DMS153 treated with DMSO at 0.1 percent for 48 hours (cell line): ENCODE measurements around the gene WEE1.
"Not testable (repeated sequence)": the region's sequence is repeated elsewhere in the genome, so short reads cannot be mapped to it uniquely, and the experiment has no call there.

Source experiments
- DNase-seq: peaks from one replicate; lab custom pipeline; 2025; ENCODE audit not compliant: unreplicated experiment; lab: John Stamatoyannopoulos, UW

The WEE1 gene

DNA sequence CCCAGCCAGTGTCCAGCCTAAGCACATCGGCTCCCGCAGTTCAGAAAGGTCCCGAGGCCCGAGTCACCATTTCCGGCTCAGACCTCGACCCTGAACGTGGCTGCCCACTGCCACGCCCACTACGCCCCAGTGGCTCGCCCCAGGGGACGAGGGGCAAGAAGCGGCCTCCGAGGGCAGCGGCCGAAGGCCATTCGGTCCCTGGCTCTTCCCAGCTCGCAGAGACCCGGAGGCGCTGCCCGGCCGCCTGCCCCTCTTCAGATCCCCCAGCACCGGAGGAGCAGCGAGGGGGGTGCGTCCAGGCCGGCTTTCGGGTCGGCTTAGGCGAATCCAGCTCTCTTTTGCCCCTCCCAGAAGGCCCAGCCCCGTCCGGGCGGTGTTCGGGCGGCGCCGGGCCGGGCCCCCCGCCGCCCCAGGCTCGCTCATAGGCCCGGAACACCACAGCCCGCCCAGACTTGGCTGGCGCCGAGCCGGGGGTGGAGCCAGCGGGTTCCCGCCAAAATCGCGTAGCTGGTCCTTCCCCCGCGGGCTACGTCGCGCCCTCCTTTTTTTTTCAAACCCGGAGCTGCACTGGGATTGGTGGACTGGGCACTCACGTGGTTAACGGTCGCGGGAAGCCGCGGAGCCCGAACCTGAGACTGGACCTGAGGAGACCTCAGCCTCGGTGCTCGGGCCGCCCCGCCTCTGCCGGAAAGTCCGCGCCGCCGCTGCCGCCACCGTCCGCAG, at the start of gene WEE1:
Gene WEE1 (plus strand): TSS at position 619 of the 723 bp plus-strand sequence. CDS start 264 bp downstream, outside the sequence.
- DNase-seq: peak; percentile 96

DNA sequence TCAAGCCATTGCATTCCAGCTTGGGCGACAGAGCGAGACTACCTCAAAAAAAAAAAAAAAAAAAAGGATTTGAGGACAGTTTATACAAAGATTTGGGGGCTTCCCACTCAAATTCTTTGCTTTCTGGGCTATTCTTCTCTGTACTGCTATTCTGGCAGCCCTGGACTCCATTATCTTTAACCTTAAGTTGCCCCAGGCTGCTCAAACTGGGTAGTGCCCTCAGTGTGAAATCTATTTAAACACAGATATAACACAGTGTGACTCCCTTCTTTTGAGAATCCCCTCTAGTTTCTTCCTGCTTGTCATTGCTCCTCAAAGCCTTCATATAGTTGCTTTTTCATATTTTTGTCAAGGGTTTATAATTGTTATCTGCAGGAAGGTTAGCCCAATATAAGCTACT, 49.5 kb upstream of the WEE1 start:
- no peak for DNase-seq

DNA sequence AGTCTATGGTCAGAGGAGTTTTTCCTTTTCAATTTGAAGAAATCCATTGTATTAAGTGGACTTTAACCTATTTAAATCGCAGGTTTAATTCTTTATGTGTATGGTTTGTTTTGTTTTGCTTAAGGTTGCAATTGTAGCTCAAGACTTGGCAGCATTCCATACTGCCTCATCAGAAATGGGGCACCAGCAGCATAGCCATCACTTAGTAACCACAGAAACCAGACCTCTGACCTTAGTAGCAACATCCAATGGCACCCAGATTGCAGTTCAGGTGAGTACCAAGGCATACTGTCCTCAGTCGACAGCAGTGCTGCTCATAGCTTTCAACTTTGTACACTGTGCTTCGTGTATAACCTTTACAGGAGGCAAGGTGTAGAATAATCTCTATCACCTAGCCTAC, 48.4 kb upstream of the WEE1 start:
- DNase-seq: no peak

DNA sequence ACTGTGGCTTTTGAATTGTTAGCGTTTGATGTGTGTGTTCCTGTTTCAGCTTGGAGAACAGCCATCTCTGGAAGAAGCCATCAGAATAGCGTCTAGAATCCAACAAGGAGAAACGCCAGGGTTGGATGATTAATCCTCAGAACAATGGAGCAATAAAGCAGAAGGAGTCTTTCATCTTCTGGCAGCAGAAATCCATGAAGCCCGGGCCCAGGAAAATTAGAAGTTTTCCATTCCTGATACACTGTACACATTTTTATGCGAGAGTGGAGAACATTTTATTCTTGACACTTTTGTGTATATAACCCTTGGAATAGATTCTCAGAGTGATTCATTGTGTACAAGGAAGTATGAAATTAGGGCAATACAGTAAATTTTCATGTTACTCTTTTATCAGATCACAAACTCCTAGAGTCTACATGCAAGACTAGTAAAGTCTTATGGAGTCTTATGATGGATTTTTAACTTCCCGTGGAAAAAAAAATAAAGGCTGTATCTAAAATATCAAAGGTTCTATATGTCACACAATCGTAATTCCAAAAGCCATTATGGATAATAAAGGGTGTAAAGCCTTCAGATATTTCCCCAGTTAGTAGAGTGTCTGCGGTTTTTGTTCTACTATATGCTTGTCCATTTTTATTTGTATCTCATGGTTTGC, 45.9 kb upstream of the WEE1 start:
- no peak for DNase-seq

DNA sequence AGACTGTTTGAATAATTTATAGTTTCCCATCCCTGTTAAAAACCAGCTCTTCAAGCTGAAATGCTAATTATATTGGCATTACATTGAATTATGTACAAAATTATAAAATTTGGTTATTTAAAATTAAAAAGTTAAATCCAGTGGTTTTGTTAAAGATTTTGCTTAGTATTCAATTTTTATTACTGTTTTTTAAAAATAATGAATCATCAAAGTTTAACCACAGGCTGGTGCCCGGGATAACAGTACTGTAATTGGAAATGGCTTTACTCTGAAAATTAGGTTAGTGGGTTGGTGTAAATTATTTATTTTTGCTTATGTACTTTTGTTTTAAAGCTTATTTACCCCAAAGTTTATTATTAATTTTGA, 45.4 kb upstream of the WEE1 start:
- no peak for DNase-seq

DNA sequence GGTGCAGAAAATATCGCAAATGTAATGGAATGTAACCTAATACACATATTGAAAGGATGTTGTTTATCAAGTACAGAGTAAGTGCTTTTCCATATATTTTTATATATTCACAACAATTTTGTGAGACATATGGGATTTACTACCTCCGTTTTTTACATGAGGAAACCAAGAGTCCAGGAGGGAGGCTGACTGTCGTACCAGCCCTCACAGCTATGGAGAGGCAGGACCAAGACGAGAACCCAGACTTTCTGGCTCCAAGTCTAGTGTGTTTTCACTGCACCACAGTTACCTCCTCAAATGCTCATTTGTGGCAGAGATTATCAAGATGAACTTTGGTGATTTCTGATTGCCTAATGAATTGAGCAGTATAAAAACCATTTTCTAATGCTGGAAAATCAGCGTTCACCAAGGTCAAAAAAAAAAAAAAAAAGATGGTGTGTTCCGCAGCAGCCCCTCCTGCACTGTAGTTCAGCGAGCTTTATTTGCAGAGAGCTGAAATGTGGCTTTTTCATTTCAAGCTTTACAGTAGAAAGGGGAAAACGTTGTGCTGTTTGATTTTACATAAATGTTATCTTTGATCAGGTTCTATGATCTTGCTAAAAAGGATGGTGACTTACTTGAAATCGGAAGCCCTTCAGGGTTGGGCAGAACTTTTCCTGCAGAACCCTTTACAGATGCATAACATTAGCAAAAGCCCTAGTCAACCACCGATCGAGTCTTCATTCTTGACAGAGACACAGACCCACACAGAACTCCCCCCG, 44.7 kb upstream of the WEE1 start:
- no peak for DNase-seq

DNA sequence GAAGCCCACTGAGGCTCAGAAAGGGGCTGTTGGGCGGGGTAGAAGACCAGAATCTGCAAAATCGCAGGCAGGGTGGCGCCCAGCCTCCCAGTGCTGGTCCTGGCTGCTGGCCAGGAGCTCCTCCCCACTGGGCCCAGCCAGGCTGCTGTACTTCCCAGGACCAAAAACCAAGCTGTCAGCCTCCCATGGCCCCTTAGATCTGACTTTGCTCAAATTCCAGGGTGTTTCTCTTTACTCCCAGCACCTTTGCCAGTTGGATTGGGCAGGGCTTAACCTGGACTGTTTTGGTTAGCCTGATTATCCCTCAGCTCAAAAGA, 44.2 kb upstream of the WEE1 start:
- no peak for DNase-seq

DNA sequence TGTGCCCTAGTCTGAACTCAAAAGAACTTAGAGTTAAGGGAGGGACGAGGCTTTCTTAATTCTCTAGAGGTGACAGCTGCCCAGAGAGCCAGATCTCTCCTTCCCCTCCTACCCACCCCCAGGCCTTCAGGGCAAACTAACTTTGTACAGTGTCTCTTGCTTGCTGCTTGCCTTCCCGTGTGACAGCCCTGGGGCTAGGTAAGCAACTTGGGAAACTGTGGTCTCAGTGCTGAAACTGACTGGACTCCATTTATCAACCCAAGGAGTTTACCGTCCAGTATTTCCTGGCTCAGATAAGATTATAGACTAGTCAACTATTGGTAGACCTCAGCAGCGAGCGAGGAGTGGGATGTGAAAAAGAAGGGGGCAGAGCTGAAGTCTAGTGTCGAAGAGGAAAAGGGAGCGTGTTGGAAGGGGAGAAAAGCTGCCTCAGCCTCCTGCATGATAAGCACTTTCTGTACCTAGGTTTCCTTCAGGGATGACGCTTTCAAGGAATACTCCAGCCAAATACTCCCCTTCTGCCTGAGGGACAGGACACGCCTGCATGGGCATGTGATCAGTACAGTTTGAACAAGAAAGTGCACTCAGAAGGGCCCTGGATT, 43.3 kb upstream of the WEE1 start:
- DNase-seq: no peak

DNA sequence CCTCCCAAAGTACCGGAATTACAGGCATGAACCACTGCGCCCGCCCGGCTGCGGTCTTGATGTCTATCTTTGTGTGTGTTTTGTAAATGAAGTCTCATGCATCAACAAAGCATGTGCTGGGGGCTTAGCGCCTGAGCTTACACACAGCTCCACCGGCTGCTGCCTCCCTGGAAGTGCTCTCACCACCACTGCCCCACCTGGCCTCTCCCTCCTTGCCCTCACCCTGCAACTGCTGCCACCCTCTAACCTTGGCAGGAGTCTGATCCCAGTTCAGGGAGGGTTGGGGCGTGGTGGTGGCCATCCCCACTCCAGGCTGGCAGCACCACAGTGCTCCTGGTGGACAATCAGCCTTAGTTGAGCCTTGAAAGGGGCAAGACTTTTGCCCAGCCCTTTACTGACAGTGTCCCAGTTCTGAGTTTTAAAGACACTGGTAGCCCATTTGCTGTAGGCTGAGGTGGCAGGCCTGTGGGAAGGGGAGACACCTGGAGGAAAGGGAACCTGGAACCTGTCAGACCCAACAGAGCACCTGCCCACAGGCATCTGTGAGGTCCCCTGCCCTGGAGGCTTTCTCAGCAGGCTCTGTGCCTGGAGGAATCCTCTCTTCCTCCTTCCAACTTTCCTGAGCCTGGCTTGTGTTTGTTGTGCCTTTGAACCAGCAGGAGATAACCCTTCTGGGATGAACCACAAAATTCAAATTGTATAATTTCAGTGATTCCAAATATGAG, 42.4 kb upstream of the WEE1 start:
- DNase-seq: no peak

DNA sequence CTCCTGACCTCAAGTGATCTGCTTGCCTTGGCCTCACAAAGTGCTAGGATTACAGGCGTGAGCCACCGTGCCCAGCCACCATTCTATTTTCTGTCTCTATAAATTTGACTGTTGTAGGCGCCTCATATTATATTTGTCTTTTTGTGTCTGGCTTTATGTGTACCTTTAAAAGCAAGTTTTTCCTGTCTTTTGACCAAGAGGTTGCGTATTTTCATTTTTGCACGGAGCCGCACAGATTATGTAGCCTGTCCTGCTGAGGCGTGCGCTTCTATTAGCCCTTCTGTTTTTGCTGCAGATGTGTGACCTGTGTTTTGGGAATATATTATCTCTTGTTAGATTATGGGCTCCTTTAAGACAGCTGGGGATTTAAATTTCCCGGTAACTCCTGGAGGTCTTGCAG, 40.4 kb upstream of the WEE1 start:
- DNase-seq: no peak

DNA sequence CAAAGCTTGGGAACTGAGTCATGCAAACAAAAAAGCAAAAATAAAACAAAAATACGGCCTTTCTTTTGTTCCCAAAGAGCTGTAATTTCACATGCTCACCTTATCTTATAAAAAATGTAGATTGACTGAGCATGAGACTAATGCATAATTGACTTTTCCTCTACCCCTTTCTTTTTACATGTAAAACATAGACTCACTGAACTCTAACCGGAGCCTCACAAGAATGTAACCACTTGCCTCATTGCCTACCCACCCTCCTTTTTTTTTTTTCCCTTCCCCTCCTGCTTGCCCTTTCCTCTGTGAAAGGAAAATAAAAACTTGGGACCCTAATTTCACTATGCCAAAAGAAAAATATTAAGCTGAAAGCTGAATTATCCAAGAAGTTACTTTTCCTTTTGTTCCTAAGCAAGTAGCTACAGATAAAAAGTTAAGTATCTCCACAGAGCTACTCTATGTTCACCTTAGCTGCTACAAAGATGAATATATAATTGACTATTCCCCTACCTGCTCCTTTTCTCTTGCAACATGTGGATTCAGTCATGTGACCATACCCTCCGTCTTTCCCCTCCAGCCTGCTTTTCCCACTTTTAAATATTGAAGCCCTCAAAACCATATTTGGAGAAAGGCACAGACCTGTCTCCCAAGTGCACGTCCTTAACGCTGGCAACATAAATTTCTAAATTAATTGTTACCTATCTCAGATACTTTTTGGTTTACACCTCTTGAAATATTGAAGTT, 39.6 kb upstream of the WEE1 start:
- no peak for DNase-seq

DNA sequence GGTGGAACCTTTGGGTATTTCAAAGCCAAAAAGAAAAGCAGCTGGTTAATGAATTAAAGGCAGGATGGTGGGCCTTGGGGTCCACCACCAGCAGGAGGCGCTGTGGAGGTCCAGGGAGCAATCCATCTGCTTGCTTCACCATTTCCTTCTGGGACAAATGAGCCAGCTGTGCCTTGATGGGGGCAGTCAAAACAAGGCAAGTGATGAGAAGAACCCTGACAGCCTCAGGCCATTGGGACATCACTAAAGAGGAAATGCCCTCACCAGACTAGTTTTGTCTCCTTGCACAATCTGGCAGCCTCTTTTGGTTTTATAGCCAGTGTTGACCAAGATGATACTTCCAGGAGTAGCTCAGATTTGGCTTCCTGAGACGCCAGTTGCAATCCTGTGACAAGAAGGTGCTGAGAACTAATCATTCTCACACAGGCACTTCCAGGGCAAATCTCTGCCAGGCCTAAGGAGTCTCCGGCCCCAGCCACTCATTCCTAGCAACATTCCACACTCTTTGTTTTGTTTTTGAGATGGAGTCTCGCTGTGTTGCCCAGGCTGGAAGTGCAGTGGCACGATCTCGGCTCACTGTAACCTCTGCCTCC, 38.2 kb upstream of the WEE1 start:
- peak; percentile 10 for DNase-seq

DNA sequence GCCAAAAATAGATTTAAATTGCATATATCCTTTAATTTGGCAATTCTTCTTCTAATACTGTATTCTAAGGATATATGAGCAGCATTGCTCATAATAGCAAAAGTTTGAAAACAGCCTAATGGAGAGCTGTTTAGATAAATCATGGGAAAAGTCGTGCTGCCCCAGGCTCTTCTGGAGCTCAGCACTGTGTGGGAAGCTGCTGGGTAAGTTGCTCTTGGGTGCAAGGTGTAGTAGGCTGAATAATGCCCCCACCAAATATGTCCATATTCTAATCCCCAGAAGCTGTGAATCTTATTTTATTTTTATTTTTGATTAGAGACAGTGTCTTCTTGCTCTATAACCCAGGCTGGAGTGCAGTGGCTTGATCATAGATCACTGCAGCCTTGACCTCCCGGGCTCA, 34.9 kb upstream of the WEE1 start:
- DNase-seq: no peak

DNA sequence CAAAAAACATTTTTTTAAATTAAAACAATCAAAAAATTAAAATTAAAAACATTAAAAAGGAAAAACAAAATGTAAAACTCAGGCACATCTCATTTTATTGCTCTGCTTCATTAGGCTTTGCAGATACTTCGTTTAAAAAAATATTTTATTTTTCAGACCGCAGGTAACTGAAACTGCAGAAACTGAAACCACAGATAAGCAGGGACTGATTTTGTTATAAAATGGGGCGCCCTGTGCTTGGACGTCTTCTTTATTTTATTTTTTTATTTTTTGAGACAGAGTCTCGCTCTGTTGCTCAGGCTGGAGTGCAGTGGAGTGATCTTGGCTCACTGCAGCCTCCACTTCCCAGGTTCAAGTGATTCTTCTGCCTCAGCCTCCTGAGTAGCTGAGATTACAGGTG, 24.3 kb upstream of the WEE1 start:
- DNase-seq: not testable (repeated sequence)

DNA sequence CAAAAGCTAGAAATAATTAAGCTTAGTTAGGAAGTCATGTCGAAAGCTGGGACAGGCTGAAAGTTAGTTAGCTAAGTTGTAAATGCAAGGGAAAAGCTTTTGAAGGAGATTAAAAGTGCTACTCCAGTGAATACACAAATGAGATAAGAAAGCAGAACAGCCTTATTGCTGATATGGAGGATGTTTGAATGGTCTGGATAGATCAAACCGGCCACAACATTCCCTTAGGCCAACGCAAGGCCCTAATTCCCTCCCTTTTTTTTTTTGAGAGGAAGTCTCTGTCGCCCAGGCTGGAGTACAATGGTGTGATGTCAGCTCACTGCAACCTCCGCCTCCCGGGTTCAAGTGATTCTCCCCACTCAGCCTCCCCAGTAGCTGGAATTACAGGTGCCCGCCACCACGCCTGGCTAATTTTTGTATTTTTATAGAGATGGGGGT, 23.3 kb upstream of the WEE1 start:
- DNase-seq: no peak

DNA sequence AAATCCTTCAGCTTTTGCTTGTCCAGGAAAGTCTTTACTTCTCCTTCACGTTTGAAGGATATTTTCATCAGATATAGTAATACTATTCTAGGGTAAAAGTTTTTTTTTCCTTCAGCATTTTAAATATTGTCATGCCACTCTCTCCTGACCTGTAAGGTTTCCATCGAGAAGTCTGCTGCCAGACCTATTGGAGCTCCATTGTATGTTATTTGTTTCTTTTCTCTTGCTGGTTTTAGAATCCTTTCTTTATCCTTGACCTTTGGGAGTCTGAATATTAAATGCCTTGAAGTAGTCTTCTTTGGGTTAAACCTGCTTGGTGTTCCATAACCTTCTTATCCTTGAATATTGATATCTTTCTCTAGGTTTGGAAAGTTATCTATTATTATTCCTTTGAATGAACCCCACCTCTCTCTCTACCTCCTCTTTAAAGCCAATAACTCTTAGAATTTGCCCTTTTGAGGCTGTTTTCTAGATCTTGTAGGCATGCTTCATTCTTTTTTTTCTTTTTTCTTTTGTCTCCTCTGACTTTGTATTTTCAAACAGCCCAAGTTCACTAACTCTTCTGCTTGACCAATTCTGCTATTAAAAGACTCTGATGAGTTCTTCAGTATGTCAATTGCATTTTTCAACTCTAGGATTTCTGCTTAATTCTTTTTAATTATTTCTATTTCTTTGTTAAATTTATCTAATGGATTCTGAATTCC, 12.0 kb upstream of the WEE1 start:
- no peak for DNase-seq

DNA sequence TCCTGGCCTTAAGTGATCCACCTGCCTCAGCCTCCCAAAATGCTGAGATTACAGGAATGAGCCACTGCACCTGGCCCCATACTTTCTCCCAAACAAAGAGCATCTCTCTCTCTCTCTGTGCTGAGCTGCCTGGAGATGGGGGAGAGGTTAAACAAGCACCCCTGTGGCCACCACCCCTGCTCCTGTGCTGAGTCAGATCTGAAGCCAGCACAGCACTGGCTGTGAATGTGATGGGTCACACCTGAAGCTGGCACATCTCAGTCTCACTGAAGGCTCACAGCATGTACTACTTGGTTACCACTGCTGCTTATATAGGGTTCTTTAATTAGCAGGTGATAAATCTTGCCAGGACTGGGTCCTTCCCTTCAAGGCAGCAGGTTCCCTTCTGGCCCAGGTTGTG, 10.8 kb upstream of the WEE1 start:
- DNase-seq: no peak

DNA sequence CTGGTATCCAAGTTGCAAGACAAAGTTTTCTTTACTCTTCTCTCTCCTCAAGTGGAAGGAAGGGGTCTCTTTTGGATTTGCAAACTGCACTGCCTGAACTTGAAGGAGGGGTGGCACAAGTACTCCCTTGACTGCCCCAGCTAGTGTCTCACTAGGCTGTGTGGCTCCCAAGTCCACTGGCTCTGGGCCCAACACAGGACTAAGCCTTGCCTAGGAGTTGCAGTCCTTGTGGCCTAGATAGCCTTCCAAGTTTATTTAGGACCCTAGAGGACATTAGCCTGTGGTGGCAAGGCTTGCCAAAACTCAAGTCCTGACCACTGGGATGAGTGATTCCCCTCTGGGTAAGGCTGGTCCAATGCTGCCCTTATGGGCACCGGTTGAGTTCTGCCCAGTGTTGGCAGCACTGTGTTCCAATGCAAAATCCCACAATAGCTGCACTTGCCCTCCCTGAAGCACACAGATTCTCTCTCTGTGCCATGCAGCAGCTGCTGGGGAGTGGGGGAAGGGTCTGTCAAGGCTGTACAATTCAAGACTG, 10.2 kb upstream of the WEE1 start:
- no peak for DNase-seq

DNA sequence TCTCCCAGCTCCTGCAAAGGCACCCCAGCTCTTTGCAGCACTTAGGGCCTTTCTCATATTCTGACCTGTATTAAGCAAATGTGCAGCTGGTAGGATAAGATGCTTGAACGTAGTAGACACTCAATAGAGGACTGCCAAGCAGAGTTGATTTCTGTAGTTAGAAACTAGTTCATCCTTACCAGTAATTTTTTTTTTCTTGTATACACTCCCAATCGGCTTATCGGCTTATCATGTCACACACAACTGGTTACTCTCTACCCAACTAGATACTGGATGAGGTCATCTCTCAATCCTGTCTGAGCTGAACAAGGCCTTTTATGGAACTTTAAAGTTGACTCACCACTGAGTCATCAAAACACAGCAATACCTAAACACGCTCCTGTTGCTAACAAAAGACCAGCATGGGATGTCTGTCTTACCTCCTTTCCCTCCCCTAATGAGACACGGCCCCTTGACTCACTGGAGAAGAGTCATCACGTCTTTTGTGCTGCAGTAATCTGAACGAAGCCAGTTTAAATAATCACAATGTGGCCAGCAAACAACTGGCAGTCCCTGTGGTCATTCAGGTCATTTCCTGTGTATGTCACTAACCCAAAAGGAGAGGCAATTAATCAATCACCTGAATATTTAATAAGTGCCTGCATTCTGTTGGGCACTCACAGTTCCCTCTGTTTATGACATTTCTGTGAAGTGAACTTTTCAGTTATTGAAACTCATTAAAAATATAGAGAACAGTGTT, 7.5 kb upstream of the WEE1 start:
- DNase-seq: peak; percentile 83
